WTC11 (cell line): ENCODE measurements around the gene LHPP.

ENCODE experiments used
- NR3C1 ChIP-seq: sonication (generic); formaldehyde crosslinking; conservative IDR thresholded peaks from 2 replicates; pipeline ENCODE4 v1.8.1; 2023; ENCODE audit warnings: low read depth, mild to moderate bottlenecking, missing genetic modification reagents
- ZBTB21 ChIP-seq: sonication (generic); formaldehyde crosslinking; IDR thresholded peaks from 2 replicates; pipeline ENCODE4 v1.8.1; 2023; ENCODE audit warnings: mild to moderate bottlenecking, missing genetic modification reagents, borderline replicate concordance
- TF ChIP-seq, protein P1 (sequence below): fragments of 200-600 bp; IDR thresholded peaks from 2 replicates; pipeline ENCODE4 v1.8.0; 2022; ENCODE audit warnings: antibody characterized with exemption
- TF ChIP-seq, protein P2 (sequence below): sonication (generic); formaldehyde crosslinking; IDR thresholded peaks from 2 replicates; pipeline ENCODE4 v1.8.0; 2022; ENCODE audit warnings: mild to moderate bottlenecking, missing genetic modification reagents
- TF ChIP-seq, protein P3 (sequence below): fragments of 250-450 bp; sonication (Bioruptor Pico); IDR thresholded peaks from 2 replicates; pipeline ENCODE4 v2.1.2; 2022; ENCODE audit warnings: mild to moderate bottlenecking, moderate library complexity

DNA sequence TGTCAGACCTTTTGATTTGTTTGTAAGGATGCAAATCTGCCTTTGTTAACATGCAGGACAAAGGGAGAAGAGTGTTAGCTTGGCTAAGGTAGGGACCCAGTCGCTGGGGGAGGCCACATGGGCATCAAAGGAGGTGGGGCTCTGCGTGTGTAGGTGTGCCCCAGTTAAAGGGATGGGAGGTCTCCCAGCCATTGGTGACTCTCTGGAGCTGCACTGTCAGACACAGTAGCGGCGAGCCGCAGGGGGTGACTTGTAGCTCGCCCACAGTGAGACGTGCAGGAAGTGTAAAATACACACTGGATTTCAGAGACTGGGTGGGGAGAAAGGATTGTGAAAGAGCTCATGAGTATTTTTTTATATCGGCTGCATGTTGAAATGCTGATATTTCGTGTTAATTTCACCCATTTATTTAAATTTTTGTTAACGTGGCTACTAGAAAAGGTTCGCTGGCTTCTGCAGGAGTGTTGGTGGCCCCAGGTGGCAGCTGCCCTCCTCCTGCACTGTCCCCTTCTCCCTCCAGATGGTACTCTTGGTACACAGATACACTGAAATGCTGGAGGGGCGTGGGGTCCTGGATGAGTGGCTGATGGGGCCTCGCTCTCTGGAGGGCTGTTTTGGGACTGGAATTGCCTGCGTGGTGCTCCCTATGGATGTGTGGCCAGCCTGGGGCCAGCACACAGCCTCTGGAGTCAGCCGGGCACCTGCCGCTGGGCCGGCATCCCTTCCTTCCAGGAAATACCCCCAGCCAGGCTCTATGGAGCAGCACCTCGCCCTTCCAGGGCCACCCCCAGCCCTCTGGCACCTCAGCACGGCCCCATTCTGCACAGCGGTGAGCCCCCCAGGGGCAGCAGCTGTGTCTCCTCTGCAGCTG lies 59.2 kb downstream of the LHPP start:
- TF ChIP-seq, protein P1, sequence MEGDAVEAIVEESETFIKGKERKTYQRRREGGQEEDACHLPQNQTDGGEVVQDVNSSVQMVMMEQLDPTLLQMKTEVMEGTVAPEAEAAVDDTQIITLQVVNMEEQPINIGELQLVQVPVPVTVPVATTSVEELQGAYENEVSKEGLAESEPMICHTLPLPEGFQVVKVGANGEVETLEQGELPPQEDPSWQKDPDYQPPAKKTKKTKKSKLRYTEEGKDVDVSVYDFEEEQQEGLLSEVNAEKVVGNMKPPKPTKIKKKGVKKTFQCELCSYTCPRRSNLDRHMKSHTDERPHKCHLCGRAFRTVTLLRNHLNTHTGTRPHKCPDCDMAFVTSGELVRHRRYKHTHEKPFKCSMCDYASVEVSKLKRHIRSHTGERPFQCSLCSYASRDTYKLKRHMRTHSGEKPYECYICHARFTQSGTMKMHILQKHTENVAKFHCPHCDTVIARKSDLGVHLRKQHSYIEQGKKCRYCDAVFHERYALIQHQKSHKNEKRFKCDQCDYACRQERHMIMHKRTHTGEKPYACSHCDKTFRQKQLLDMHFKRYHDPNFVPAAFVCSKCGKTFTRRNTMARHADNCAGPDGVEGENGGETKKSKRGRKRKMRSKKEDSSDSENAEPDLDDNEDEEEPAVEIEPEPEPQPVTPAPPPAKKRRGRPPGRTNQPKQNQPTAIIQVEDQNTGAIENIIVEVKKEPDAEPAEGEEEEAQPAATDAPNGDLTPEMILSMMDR, result no peak
- TF ChIP-seq NR3C1 (CRISPR knock-in tag) (no peak), ZBTB21 (CRISPR knock-in tag) (no peak)
- TF ChIP-seq, protein P2, sequence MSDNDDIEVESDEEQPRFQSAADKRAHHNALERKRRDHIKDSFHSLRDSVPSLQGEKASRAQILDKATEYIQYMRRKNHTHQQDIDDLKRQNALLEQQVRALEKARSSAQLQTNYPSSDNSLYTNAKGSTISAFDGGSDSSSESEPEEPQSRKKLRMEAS, result no peak
- TF ChIP-seq, protein P3, sequence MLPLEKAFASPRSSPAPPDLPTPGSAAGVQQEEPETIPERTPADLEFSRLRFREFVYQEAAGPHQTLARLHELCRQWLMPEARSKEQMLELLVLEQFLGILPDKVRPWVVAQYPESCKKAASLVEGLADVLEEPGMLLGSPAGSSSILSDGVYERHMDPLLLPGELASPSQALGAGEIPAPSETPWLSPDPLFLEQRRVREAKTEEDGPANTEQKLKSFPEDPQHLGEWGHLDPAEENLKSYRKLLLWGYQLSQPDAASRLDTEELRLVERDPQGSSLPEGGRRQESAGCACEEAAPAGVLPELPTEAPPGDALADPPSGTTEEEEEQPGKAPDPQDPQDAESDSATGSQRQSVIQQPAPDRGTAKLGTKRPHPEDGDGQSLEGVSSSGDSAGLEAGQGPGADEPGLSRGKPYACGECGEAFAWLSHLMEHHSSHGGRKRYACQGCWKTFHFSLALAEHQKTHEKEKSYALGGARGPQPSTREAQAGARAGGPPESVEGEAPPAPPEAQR (CRISPR knock-in tag), result no peak
